K562 (cell line): ENCODE measurements around the gene S100A1. TPM values are rescaled to one million over a fixed set of nuclear protein-coding genes. Genes with fewer than 3 reads are reported as not detected.

Source experiments
- CBX1 ChIP-seq: sonication (generic); IDR thresholded peaks from 2 replicates; pipeline ENCODE4 v1.6.1; 2016; ENCODE audit warnings: antibody characterized with exemption, low read depth, mild to moderate bottlenecking
- HNRNPK ChIP-seq: fragments of 200-400 bp; formaldehyde crosslinking; IDR thresholded peaks from one replicate; pipeline ENCODE4 v1.6.1; 2018; ENCODE audit warnings: mild to moderate bottlenecking, low read depth, low read length; ENCODE audit not compliant: poor library complexity, severe bottlenecking
- JUND ChIP-seq, 2 experiments: IDR thresholded peaks; 2 replicates in 1 of 2; 3 replicates in 1 of 2; pipeline ENCODE4 v1.6.1; 2011; ENCODE audit warnings: borderline replicate concordance in 2 of 2, low read depth in 2 of 2, low read length in 2 of 2, improper control_type of control experiment in 1 of 2, missing biosample characterization in 1 of 2, missing genetic modification characterization in 1 of 2, missing genetic modification reagents in 1 of 2
- MTA1 ChIP-seq: fragments of 450-650 bp; IDR thresholded peaks from 2 replicates; pipeline ENCODE4 v1.6.1; 2017; ENCODE audit warnings: borderline replicate concordance
- NCOA4 ChIP-seq: fragments of 450-650 bp; IDR thresholded peaks from 2 replicates; pipeline ENCODE4 v1.6.1; 2018; ENCODE audit warnings: mild to moderate bottlenecking; ENCODE audit not compliant: partially characterized antibody
- PCBP2 ChIP-seq: fragments of 200-400 bp; formaldehyde crosslinking; IDR thresholded peaks from 2 replicates; pipeline ENCODE4 v1.6.1; 2018; ENCODE audit warnings: low read length, low read depth, mild to moderate bottlenecking, moderate library complexity; ENCODE audit not compliant: poor library complexity, severe bottlenecking
- POLR2A ChIP-seq: fragments of 450-650 bp; conservative IDR thresholded peaks from 2 replicates; pipeline ENCODE4 v1.6.1; 2016
- SMAD1 ChIP-seq: fragments of 150-350 bp; IDR thresholded peaks from 2 replicates; pipeline ENCODE4 v1.6.1; 2014; ENCODE audit warnings: low read length, low read depth; ENCODE audit not compliant: partially characterized antibody
- ZNF12 ChIP-seq: sonication (generic); formaldehyde crosslinking; IDR thresholded peaks from 2 replicates; pipeline ENCODE4 v1.4.0; 2020; ENCODE audit warnings: mild to moderate bottlenecking, missing genetic modification reagents
- polyA plus RNA-seq, 8 experiments: library from polyadenylated mRNA; depleted of rRNA in 4 of 8; stranded (reverse) in 5 of 8; unstranded in 3 of 8; fragments of >200 nt; fragmentation: Nextera tagmentation in 2 of 8; fragmentation: Illumina TruSeq in 1 of 8; extraction: Ambion mirVana in 2 of 8; extraction: Trizol in 1 of 8; gene quantifications; 2 replicates each; pipeline versions ENCODE4 v1.2.1 to v1.2.3, GENCODE V29; 2011 to 2014; ENCODE audit warnings: inconsistent platforms in 1 of 8, missing spikeins in 1 of 8
- total RNA-seq, 7 experiments: library from RNA; depleted of rRNA in 6 of 7; stranded (reverse); fragments of >200 nt in 6 of 7; fragmentation: Illumina TruSeq in 2 of 7; extraction: Trizol in 2 of 7; gene quantifications; 2 replicates each; pipeline versions ENCODE4 v1.2.1 to v1.2.3, GENCODE V29; 2011 to 2021; ENCODE audit warnings: low replicate concordance in 1 of 7
- TF ChIP-seq, protein P1 (sequence below): fragments of 450-650 bp; IDR thresholded peaks from 2 replicates; pipeline ENCODE4 v1.7.0; 2016; ENCODE audit warnings: borderline replicate concordance
- TF ChIP-seq, protein P2 (sequence below): fragments of 250-450 bp; sonication (Bioruptor Pico); IDR thresholded peaks from 2 replicates; pipeline ENCODE4 v1.5.0; 2022; ENCODE audit warnings: mild to moderate bottlenecking
- TF ChIP-seq, protein P3 (sequence below): fragments of 250-450 bp; sonication (Bioruptor Pico); IDR thresholded peaks from 2 replicates; pipeline ENCODE4 v1.4.0; 2020

Gene S100A1
- total and polyA plus RNA-seq, 9 of the 15 experiments (the other 6 are each of a cell fraction or from before 2014, with no cell fraction given): 0.44 to 30.1 (median 12.7) TPM

DNA sequence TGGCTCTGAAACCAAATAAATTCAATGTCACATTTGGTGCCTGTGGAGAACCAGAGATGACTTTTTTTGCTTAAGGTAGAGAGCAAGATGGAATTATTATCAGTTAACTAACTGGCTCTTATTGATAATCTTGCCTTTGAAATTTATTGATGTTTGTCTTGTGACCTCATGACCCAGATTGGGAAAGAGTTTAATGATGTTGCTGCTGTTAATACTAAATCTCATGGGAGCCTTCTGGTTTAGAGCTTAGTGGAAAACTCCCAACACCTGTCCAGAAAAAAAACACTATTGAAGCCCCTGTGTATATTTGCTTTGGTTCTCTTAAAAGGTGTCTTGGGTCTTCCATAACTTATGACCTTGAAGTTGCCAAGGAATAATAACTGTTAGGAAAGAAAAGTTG, 15.6 kb downstream of the S100A1 start (continued):
- TF ChIP-seq, protein P1, sequence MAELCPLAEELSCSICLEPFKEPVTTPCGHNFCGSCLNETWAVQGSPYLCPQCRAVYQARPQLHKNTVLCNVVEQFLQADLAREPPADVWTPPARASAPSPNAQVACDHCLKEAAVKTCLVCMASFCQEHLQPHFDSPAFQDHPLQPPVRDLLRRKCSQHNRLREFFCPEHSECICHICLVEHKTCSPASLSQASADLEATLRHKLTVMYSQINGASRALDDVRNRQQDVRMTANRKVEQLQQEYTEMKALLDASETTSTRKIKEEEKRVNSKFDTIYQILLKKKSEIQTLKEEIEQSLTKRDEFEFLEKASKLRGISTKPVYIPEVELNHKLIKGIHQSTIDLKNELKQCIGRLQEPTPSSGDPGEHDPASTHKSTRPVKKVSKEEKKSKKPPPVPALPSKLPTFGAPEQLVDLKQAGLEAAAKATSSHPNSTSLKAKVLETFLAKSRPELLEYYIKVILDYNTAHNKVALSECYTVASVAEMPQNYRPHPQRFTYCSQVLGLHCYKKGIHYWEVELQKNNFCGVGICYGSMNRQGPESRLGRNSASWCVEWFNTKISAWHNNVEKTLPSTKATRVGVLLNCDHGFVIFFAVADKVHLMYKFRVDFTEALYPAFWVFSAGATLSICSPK: no peak
- TF ChIP-seq, protein P2, sequence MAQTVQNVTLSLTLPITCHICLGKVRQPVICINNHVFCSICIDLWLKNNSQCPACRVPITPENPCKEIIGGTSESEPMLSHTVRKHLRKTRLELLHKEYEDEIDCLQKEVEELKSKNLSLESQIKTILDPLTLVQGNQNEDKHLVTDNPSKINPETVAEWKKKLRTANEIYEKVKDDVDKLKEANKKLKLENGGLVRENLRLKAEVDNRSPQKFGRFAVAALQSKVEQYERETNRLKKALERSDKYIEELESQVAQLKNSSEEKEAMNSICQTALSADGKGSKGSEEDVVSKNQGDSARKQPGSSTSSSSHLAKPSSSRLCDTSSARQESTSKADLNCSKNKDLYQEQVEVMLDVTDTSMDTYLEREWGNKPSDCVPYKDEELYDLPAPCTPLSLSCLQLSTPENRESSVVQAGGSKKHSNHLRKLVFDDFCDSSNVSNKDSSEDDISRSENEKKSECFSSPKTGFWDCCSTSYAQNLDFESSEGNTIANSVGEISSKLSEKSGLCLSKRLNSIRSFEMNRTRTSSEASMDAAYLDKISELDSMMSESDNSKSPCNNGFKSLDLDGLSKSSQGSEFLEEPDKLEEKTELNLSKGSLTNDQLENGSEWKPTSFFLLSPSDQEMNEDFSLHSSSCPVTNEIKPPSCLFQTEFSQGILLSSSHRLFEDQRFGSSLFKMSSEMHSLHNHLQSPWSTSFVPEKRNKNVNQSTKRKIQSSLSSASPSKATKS (CRISPR knock-in tag): no peak
- TF ChIP-seq, protein P3, sequence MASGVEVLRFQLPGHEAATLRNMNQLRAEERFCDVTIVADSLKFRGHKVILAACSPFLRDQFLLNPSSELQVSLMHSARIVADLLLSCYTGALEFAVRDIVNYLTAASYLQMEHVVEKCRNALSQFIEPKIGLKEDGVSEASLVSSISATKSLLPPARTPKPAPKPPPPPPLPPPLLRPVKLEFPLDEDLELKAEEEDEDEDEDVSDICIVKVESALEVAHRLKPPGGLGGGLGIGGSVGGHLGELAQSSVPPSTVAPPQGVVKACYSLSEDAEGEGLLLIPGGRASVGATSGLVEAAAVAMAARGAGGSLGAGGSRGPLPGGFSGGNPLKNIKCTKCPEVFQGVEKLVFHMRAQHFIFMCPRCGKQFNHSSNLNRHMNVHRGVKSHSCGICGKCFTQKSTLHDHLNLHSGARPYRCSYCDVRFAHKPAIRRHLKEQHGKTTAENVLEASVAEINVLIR: no peak
- TF ChIP-seq SMAD1: no peak
- TF ChIP-seq NCOA4: no peak
- TF ChIP-seq HNRNPK: no peak
- no peak for TF ChIP-seq CBX1
- TF ChIP-seq POLR2A: no peak
- no peak for TF ChIP-seq JUND (IDR thresholded peaks at IDR 0.05; ENCODE audit: borderline replicate concordance, low read depth, low read length)
- TF ChIP-seq JUND (tag; IDR thresholded peaks at IDR 0.05; ENCODE audit: borderline replicate concordance, low read depth, low read length): no peak
- no peak for TF ChIP-seq ZNF12 (CRISPR knock-in tag)
- no peak for TF ChIP-seq MTA1
- no peak for TF ChIP-seq PCBP2
